Activated CD8-positive, alpha-beta memory T cell treated with anti-CD3 and anti-CD28 coated beads for 4 hours (primary cell): Measurements from ENCODE around the gene CD300LG.
"Not testable (repeated sequence)": the region's sequence is repeated elsewhere in the genome, so short reads cannot be mapped to it uniquely, and the experiment has no call there.

Source experiments
- DNase-seq, 2 donors: peaks; one replicate each; pipeline ENCODE4 v3.0.0-alpha.2; 2020; ENCODE audit warnings: low read depth in 2 of 2

The CD300LG gene

GRCh38 chr17:43823350-43824084 is 23.5 kb upstream of the CD300LG start:
- DNase-seq, result no peak

- DNase-seq, result no peak
Measured at GRCh38 chr17:43825567-43825966, 21.4 kb upstream of the CD300LG start.

GRCh38 chr17:43826206-43826605 is 20.8 kb upstream of the CD300LG start:
- no peak for DNase-seq

GRCh38 chr17:43827596-43827995 is 19.4 kb upstream of the CD300LG start:
- no peak for DNase-seq

- no peak for DNase-seq
Measured at GRCh38 chr17:43829738-43830137, 17.2 kb upstream of the CD300LG start.

- no peak for DNase-seq
Measured at GRCh38 chr17:43830510-43831140, 16.4 kb upstream of the CD300LG start.

- DNase-seq, result no peak
Measured at GRCh38 chr17:43831633-43832032, 15.3 kb upstream of the CD300LG start.

GRCh38 chr17:43832168-43832975 is 14.6 kb upstream of the CD300LG start:
- DNase-seq, result no peak

GRCh38 chr17:43832976-43833829 is 13.8 kb upstream of the CD300LG start, which contains the start of gene MPP3:
Gene MPP3 (minus strand): TSS chr17:43833146. CDS start chr17:43831906, 1,240 bp downstream.
- peak in 1 of 2 donors; percentile 4 for DNase-seq

GRCh38 chr17:43834106-43834505 is 12.9 kb upstream of the CD300LG start:
- no peak for DNase-seq

- no peak for DNase-seq
Measured at GRCh38 chr17:43839670-43840108, 7.3 kb upstream of the CD300LG start.

GRCh38 chr17:43840814-43841213 is 6.2 kb upstream of the CD300LG start:
- DNase-seq, result no peak

GRCh38 chr17:43841282-43841681 is 5.7 kb upstream of the CD300LG start:
- no peak for DNase-seq

GRCh38 chr17:43842091-43842974 is 4.6 kb upstream of the CD300LG start:
- DNase-seq, result not testable (repeated sequence)

- DNase-seq, result no peak
Measured at GRCh38 chr17:43842975-43843325, 4.0 kb upstream of the CD300LG start.

GRCh38 chr17:43844241-43844640 is 2.7 kb upstream of the CD300LG start:
- no peak for DNase-seq

GRCh38 chr17:43845766-43846165 is 1.2 kb upstream of the CD300LG start:
- DNase-seq, result no peak

GRCh38 chr17:43846221-43846712 is 709 bp upstream of the CD300LG start:
- peak; percentile 31 to 36 for DNase-seq

- no peak for DNase-seq
Measured at GRCh38 chr17:43848601-43849000, 1.6 kb downstream of the CD300LG start.

- DNase-seq, result no peak
Measured at GRCh38 chr17:43849116-43849515, 2.1 kb downstream of the CD300LG start.
